Activated gamma-delta T cell treated with anti-CD3 and anti-CD28 coated beads, Interleukin-2, amount 50 U/mL, for 16 hours (primary cell): Measurements from ENCODE around the gene MTURN.

ENCODE experiments used
- DNase-seq: peaks from one replicate; pipeline ENCODE4 v3.0.0-alpha.2; 2020; ENCODE audit warnings: low read depth

Gene MTURN

DNA sequence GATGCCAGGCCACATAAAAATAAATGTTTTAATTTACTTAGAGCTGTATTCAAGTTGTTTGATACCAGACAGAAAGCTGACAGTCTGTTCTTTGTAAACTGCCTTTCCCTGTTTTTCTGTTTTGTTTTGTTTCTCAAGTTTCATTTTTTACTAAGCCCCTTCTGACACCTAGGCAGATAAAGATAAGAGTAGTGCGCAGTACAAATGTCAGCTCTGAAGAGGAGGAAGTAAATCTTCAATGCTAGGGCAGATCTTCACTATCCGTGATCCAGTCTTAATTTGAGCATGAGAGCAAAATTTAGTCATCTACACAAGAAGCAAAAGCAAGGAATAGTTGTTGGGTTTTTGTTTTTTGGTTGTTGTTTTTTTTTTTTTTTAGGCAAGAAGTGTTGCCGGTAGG lies 27.3 kb downstream of the MTURN start:
- no peak for DNase-seq

DNA sequence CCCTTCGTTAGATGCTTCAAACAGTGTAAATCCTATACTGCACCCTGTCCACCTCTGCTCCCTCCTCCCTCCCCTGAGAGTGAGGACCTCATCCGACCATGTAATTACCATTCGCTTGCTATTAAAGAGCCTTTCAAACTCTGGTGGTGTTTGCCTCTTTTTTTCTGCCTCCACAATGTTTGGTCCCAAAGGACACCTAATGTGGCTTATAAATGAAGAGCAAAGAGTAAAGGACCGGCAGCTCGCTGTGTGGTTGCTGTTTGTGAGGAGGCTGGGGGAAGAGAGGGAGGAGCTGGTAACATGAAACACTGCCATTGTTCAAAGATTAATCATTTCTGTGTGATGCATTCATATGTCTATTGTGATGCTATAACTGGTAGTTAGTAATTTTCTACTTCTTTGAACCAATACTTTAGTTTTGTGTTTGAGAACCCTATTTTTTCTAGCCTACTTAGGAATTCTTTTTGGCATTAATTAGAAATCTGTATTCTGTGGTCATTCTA lies 27.9 kb downstream of the MTURN start:
- DNase-seq, result no peak

DNA sequence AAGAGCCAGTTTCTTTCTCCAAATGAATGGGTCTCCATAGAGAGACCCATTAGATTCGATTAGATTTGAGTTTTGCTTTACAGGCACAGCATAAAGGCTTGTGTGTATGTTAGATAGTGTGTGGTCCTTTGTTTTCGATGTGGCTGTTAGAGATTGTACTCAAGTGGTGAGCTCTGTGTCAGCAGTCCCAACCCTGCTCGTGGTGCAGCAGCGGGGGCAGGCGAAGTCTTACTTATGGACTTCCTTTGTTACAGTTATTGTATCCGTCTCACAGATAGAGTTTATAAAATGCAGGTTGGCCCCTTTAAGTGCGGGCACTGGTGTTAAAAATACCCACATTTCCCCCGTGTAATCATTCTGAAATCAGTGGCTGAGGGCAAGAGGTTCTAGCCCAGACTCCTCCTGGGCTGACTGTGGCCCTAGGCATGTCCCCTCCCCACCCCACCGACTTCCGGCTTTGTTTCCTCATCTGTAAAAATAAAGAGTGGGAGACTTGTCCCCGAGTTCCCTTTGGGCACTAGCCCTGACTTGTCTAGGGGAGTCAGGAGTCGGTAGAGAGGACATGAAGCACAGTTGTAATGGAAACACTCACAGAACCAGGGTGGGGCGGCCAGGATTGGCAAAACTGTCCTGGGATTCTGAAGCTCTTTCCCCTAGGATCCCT lies 28.6 kb downstream of the MTURN start:
- DNase-seq, result no peak

DNA sequence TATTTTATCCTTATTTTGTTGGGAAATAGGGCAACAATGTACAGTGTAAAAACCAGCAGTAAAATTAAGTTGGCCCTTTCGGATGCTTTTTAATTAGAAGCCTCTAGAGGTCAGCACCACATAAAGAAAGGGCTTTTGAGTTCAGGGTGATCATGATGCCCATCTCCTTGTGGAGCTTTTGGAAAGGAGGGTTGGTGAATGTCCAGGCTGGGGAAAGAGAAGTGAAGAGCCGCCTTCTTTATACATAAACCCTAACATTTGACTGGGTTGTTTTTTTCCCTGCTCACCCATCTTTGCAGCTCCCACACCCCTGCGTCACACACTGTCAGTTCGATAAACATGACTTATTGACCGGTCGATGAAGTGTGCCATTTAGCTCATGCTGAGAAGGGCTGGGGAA lies 29.8 kb downstream of the MTURN start:
- DNase-seq, result no peak

DNA sequence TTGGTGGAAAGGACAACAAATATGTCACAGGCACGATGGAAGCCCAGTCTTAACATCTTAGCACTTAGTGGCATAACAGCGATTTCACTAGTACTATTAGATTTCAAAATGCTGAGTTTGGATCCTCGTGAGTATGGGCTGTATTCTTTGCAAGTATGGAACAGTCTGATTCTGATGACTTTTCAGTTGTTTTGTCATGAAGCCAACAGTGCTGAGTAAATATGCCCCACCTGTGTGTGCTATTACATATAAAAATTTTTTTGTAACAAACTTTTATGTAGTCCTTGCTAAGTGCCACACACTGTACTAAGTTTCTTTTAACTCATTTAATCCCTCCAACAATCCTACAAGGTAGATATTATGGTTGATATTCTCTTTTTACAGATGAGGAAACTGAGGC lies 30.8 kb downstream of the MTURN start:
- no peak for DNase-seq

DNA sequence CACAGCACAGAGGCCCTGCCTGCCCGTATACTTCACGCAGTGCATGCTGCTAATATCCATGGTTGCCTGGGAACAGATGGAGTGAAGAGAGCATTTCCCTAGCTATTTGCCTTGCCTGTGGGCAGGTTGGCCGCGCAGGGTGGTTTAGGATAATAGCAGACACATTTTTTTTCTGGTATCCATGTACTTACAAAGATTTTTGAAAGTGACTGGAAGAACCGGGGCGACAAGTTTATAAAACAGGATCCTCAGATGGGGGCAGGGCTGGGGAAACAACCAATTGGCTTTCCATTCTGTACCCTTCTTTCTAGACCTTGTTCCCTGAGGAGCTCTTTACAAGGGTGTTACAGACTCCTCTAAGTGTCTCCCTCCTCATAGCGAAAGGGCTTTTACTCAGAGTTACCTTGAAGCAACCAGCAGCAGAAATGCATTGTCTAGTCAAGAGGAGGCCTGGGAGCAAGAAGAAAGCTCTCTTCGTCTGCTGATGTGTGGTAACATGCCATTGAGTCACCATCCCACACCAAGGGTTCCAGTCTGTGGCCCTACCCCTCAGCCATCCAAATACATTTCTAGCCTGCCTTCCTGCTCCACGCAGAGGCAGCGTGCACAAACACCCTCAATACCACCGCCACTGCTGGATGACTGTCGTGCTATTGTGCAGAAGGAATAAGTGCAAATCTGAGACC lies 31.5 kb downstream of the MTURN start:
- no peak for DNase-seq

DNA sequence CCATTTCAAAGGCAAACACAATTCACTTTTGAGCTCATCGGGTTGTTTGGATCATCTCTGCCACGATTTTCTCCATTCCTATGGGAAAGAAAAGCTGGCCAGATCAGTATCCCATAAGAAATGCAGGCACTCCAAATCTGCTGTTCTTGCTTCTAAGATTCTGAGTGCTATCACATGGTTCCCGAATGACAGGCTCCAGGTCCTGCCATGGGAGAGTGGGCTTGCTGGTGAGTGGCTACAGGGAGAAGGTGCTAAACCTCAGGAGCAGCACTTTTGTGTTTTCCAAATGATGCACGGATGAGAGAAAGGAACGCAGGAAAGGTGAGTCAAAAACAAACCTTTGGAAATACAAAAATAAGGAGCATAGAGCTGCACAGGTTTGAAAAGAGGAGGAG lies 32.1 kb downstream of the MTURN start:
- no peak for DNase-seq

DNA sequence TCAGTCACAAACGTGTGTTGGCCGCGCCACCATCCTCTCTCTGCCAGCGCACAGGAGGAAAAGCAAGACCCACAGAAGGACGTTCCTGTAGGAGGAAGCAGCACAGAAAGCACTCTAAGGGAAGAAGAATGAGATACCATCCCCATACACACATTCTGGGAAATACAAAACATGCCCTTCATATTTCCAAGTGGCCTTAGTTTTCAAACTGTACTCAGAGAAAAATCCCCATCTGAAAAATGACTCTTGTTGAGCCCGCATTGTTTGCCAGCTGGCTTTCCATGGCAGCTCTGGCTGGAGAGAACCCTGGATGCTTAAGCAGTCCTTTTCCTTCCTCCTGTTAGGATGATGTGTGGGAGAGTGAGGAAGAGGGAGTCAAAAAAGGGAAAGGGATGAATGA lies 33.1 kb downstream of the MTURN start:
- no peak for DNase-seq

DNA sequence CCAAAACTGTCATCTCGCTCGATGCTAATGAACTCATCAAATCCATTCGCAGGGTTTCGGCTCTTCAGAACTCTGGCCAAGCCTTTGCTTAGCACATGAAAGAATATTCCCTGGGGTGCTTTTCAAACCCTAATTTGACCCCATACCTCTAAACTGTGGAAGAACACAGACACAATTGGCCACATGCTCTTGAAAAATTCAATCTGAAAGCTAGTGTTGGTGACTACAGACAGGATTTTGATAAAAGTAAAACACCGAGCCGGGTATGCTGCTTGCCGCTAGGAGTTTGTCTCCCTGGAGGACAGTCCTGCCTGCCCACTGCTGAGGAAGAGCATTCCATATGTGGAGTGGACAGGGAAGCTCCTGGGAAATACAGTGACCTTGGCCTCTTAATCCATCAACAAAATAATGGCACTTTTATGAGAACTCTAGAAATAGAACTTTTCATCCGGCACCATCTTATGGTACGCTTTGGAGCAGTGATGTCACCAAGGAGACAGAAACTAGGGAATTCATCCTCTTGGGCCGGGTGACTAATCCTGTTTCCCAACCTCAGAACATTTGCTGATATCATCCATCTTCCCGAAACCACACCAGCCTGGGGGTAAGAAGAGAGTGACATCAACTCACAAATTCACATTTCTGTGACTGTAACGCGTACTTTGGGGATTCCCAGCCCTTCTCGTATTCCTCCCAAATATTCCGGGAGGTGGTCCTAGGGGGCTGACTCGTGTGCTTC lies 34.2 kb downstream of the MTURN start:
- no peak for DNase-seq

DNA sequence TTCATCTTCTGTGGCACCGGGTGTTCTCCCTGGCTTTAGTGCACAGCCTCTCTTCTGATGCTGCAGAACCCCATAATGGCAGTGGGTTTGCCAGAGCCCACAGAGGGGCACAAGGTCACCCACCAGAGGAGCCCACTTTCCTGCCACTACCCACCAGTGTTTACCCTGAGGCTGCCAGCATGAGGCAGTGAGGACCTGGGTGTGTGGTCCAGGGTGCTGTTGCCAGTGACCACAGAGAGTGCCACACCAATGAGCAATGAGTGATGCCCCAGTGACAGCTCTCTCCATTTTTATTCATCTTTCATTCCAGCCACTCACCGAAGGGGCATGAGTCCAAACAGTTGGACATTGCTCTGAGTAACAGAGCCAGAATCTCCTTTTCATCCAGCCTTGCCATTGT lies 34.8 kb downstream of the MTURN start:
- no peak for DNase-seq

DNA sequence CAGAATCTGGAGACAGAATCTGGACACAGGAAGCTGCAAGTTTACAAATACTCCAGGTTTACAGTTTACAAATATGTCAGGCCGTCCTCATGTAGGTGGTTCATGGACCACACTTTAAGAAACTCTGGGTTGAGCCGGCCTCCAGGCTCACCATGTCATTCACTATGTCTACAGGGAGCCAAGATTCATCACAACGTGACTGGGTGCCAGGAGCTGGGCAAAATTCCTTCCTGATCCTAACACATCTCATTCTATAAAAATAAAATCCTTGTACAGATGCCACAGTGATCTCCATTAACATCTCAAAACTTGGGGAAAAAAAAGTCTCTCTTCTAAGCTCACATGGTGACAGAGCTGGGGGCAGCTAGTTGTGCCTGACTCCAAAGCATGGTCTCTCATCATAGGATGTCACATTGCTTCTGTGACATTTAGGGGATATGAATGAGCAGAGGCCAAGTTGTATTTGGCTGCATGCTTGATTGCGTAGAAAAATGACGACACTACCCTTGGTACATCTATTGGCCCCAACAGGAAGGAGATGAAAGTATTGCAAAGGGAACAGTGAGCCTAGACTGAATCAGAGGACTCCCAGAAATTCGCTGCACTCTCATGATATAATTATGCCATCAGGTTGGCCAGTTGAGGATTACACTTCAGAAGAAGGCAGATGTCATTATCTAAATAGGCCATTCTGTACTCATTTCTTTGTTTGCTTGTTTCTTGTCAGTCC lies 35.9 kb downstream of the MTURN start:
- DNase-seq, result no peak

DNA sequence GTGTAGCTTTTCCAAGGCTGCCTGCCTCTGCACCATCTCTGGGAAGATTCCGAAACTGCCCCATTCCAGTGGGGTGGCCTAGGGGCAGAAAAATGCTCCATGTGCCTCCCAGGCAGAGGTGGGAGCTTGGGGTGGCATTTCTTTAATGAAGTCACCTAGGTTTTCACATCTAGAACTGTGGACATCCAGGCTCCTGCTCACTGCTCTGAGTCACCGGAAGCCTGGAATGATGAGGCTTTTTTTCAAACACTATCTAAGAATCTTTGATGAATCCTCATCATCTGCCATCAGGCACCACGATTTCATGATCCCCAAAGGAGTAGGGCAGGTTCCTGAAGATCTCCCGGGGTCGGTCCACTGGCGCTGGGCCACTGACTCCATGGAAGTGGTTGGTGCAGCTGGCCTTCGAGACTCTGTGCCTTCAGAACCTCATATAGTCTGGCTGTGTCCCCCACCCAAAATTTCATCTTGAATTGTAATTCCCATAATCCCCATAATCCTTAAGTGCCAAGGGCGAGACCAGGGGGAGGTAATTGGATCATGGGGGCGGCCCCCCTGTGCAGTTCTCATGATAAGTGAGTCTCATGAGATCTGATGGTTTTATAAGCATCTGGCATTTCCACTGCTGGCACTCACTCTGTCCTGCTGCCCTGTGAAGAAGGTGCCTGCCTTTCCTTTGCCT lies 37.1 kb downstream of the MTURN start:
- DNase-seq, result no peak

DNA sequence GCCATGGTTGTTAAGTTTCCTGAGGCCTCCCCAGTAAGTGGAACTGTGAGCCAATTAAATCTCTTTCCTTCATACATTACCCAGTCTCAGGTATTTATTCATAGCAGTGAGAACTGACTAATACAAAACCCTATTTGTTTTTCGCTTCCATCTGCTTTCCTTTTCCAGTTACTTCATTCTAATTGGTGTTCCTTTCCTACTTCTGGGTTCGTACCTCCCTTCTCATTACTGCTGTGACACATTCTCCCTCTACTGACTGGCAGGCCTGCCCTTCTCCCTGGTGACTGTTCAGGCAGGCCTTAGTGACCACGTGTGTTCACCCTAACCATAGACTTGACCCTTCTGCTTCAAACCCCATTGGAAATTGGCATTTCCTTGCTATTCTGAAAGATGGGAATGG lies 37.7 kb downstream of the MTURN start:
- DNase-seq, result no peak

DNA sequence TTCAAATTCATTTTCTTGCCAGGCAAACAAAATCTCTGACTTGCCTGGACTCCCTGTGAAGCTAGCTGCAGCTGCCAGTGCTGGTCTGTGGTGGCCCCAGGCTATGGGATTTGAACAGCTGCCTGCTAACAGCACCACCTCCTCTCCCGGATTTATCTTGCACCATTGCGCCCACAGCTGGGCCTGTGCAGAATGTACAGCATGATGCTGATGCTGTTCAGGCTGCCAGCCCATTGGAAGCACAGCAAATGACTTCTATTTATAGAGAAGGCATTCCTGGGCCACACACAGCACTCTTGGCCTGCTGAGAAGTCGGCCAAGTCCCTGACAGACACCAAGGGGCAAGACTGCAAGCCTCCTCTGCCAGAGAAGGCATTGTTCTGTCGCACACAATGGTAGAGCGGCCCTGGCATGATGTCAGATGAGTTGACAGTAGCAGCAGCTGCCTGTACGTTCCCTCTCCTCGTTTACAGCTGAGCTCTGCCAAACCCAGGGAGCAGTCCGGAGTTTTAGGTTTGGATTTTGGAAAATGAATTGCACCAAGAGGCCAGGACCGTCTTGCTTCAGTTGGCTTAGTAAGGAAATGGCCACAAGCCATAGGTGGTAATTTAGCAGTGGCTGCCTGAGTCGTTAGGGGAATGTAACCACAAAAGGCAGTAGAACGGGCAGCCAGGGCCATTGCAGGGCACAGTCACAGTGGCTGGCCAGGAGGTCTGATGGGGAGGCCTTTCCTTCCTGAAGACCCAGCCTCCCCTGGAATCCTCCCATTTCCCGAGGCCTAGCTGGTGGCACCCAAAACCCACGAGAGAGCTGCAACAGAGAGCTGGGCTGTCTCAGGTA lies 38.5 kb downstream of the MTURN start:
- DNase-seq, result no peak

DNA sequence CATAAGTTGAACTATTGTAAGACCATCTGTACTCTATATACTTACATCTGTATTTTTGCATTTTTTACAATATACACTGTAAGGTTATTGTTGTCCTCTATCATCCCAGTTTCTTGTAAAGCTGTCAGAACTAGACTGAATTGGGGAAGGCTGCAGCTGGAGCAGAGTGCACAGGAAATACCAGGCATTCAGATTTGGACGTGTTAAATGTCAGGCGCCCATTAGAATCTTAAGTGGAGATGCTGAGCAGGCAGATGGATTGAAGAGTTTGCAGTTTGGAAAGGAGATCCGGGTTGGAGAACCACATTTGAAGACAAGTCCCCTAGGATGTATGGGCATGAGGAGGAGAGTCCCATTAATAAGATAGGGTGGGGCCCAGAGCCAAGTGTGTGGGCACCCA lies 40.4 kb downstream of the MTURN start:
- DNase-seq, result no peak

DNA sequence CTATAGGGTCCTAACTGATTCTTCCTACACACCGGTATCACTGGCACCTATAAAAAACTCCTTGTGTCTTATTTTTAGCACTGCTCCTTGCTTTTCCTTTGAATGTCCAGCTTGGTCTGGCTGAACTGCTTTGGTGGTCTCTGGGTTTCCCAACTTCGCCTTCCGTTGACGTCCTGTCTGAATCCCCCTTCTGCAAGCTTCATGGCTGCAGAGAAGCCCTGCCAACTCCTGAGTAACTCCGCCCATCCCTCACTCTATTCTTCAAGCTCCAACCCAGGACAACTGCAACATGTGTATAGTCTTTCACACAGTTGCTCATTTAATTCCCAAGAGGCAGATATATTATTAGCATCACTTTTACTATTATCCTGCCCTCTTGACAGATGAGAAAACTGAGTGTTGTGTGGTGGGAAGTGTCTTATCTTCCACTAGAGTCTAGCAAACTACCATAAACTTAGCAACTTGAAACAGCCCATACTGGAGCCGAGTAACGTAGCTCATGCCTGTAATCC lies 40.9 kb downstream of the MTURN start:
- DNase-seq, result no peak

DNA sequence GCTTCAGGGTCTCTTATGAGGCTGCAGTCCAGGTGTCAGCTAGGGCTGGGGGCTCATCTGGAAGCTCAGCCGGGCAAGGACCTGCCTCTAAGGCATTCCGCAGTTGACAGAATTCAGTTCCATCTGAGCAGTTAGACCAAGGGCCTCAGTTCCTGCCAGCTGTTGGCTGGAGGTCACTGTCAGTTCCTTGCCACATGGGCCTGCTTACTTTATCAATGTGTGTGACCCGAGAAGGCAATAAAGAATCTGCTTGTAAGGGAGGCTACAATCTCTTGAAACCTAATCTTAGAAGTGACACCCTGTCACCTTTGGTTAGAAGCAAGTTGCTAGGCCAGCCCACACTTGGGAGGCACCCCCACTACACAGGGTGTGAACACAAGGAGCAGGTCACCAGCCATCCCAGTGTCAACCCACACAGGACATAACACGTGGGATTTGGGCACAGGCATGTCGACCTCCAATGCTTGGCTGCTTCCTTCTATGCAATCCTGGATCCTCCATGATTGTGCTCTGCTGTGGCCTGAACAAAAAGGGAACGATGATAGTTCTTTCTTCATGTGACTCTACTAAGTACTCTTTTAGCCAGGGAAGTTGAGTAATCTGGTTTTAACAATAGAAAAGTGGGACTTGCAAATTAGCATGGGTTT lies 41.8 kb downstream of the MTURN start:
- no peak for DNase-seq

DNA sequence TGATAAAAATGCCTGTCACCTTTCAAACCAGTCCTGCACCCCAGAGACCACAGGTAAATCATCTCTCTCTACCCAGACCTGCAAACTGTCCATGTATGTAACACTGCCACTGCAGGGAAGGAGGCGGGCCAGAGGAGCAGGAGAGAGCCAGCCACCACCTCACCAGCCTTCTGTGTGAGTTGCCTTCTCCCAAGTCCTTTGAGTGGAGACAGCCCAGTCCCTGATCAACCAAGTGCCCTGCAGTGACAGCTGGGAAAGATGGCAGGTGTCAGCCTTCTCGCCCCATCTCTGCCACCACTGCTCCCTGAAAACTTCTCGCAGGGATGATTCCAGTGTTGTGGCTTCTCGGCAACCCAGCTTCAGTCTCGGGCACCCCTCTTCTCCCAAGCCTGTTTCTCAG lies 42.4 kb downstream of the MTURN start:
- DNase-seq, result no peak

DNA sequence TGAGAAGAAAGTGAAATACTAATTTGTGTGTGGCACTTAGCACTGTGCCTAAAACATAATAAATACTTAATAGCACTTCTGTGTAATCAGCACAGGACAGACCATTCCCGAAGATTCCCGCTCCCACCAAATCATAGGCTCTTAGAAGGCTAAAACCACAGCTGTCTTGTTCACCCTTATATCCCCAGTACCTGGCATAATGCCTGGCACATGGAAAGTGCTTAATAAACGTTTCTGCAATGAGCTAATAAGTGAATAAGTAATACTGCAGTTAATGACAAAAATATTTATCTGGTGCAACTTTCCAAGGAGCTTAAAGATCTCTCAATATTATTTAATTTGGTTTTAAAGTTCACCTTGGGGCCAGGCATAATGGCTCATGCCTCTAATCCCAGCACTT lies 43.2 kb downstream of the MTURN start:
- DNase-seq, result no peak

DNA sequence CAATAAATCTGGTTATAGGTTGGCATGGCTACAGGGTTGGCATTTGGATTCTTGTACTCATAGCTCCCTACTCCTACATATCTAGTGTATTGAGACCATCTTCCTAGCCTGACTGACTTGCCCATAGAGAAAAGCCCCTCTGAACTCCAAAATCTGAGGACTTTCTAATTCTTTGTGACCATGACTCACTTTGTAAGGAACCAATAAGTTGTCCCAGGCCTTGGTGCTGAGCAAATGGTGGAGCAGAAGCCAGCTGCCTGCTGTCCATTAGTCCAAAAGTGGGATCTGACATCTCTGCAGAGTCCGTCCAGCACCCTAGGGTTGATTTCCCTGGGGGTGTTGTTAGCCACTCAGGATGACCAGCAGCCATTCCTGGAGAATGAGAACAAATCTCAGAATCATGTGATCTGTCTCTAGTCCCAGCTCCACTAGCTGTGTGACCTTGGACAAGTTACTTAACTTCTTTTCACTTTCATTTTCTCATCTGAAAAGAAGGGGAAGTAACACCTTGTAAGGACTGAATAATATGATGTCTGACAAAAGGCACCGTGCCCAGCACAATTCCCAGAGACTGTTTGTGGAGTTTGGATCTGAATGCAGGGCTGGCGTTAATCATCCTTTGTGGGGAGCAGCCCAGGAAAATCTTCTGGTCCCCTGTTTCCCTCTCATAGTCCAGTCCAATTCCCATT lies 44.1 kb downstream of the MTURN start:
- DNase-seq, result no peak
